ENCODE measurements around the gene RASL11A. TPM values are rescaled to one million over a fixed set of nuclear protein-coding genes. Genes with fewer than 3 reads are reported as not detected.

RASL11A gene
- polyA plus RNA-seq, 2 of the 4 experiments (the other 2 are of a cell fraction): 2.1 to 4.7 TPM

GRCh38 chr13:27261396-27261795 lies 9.2 kb upstream of the RASL11A start:
- H3K4me2 ChIP-seq: no peak overlapping the region
- ChIA-PET POLR2A (no interaction called here), CTCF (no interaction called here)
- no peak for TF ChIP-seq PBX3 (IDR thresholded peaks at IDR 0.05)
- no peak overlapping the region for H3K4me3 ChIP-seq
- FAIRE-seq (no peak), ATAC-seq (no peak), DNase-seq (ENCODE audit: low read depth in 1 of 2, low spot score in 1 of 2) (no peak)
- no peaks in the 10 kb centered on the region for H3K9me3 ChIP-seq
- 57% methylated on average over 5 of the region's 5 CpGs for WGBS (ENCODE audit: missing lambda C conversion rate)
- H3K27ac ChIP-seq: no peak overlapping the region
- peaks cover 4% of the 10 kb centered on the region; the same call in 1 of the 3 replicates for H3K4me1 ChIP-seq

- Histone ChIP-seq H3K9me3 (no peaks in the 10 kb centered on the region), H3K4me3 (no peak overlapping the region), H3K27ac (no peak overlapping the region), H3K4me2 (no peak overlapping the region), H3K4me1 (no peaks in the 10 kb centered on the region)
- CTCF ChIA-PET: interaction anchor here (1.6 to 1.7 kb wide), 2 partner anchors 7 to 279 kb away, joined by 5 to 6 read pairs; partner anchors contain the start of gene RASL11A
- no peak for FAIRE-seq
- ATAC-seq: no peak
- 91% methylated on average over 2 of the region's 2 CpGs for WGBS (ENCODE audit: missing lambda C conversion rate)
- no peak for DNase-seq (ENCODE audit: low read depth in 1 of 2, low spot score in 1 of 2)
- POLR2A ChIA-PET: no interaction called here
- TF ChIP-seq ESRRA (IDR thresholded peaks at IDR 0.05; ENCODE audit: borderline replicate concordance, low read length) (no peak), CEBPB (IDR thresholded peaks at IDR 0.05) (no peak), FOXS1 (CRISPR knock-in tag; IDR thresholded peaks at IDR 0.05) (no peak), EHMT2 (IDR thresholded peaks at IDR 0.05; ENCODE audit: low read depth) (no peak), PHF8 (IDR thresholded peaks at IDR 0.05; ENCODE audit: borderline replicate concordance, low read depth) (no peak), CHD4 (IDR thresholded peaks at IDR 0.05; ENCODE audit: borderline replicate concordance) (no peak), HOXB13 (CRISPR knock-in tag; IDR thresholded peaks at IDR 0.05; ENCODE audit: low read depth) (no peak), SREBF2 (IDR thresholded peaks at IDR 0.05) (no peak), CBX8 (IDR thresholded peaks at IDR 0.05) (no peak), POLR2A (IDR thresholded peaks at IDR 0.05; ENCODE audit: low read length) (no peak), PBX3 (IDR thresholded peaks at IDR 0.05) (no peak), HES2 (IDR thresholded peaks at IDR 0.05) (no peak), E2F6 (IDR thresholded peaks at IDR 0.05; ENCODE audit: borderline replicate concordance, low read depth) (no peak), TP53 (CRISPR knock-in tag; IDR thresholded peaks at IDR 0.05) (no peak)
These were observed 7.2 kb upstream of the RASL11A start for GRCh38 chr13:27263438-27263837.

- H3K9me3 ChIP-seq: no peaks in the 10 kb centered on the region
- no peak overlapping the region for H3K27ac ChIP-seq
- FAIRE-seq (no peak), ATAC-seq (no peak), DNase-seq (ENCODE audit: low read depth in 1 of 2, low spot score in 1 of 2) (no peak)
- 72% methylated on average over 5 of the region's 5 CpGs for WGBS (ENCODE audit: missing lambda C conversion rate)
- H3K4me3 ChIP-seq: no peak overlapping the region
- ChIA-PET CTCF (no interaction called here), POLR2A (no interaction called here)
- H3K4me1 ChIP-seq: no peaks in the 10 kb centered on the region
- no peak overlapping the region for H3K4me2 ChIP-seq
- no peak for TF ChIP-seq ZNF302 (CRISPR knock-in tag; IDR thresholded peaks at IDR 0.05)
- no peak for TF ChIP-seq ZFP36 (IDR thresholded peaks at IDR 0.05; ENCODE audit: borderline replicate concordance, partially characterized antibody)
- no peak for TF ChIP-seq EP300 (IDR thresholded peaks at IDR 0.05)
- no peak for TF ChIP-seq REST (IDR thresholded peaks at IDR 0.05)
- TF ChIP-seq TFCP2L1 (CRISPR knock-in tag; IDR thresholded peaks at IDR 0.05): no peak
- TF ChIP-seq CBX8 (IDR thresholded peaks at IDR 0.05): no peak
- TF ChIP-seq ATOH8 (CRISPR knock-in tag; IDR thresholded peaks at IDR 0.05; ENCODE audit: low read depth): no peak
- TF ChIP-seq NR3C1 (IDR thresholded peaks at IDR 0.05): no peak
- TF ChIP-seq MAFK (IDR thresholded peaks at IDR 0.05; ENCODE audit: partially characterized antibody): no peak
- no peak for TF ChIP-seq MAX (IDR thresholded peaks at IDR 0.05)
- TF ChIP-seq HDAC2 (IDR thresholded peaks at IDR 0.05): no peak
- no peak for TF ChIP-seq HOXB13 (CRISPR knock-in tag; IDR thresholded peaks at IDR 0.05; ENCODE audit: low read depth)
- TF ChIP-seq CTCF (IDR thresholded peaks at IDR 0.05): no peak
- no peak for TF ChIP-seq RARB (CRISPR knock-in tag; IDR thresholded peaks at IDR 0.05)
These were observed 6.4 kb upstream of the RASL11A start for GRCh38 chr13:27264181-27264580.

Measured in A549 (cell line).